HFFc6 (cell line): Measurements from ENCODE around the gene GSK3B. TPM values are rescaled to one million over a fixed set of nuclear protein-coding genes. Genes with fewer than 3 reads are reported as not detected.

ENCODE experiments used
- DNase-seq: peaks from one replicate; pipeline ENCODE4 v3.0.0-alpha.2; 2018
- H3K27ac Mint-ChIP-seq: 2 replicates; pipeline ENCODE4 v1.8.0; 2020; ENCODE audit warnings: mild to moderate bottlenecking, mixed read lengths
- H3K27me3 Mint-ChIP-seq: 2 replicates; pipeline ENCODE4 v1.8.0; 2021; ENCODE audit warnings: mild to moderate bottlenecking, moderate library complexity, mixed read lengths; ENCODE audit not compliant: insufficient read depth
- H3K36me3 Mint-ChIP-seq: 2 replicates; pipeline ENCODE4 v1.8.0; 2021; ENCODE audit warnings: low read depth, mixed read lengths
- H3K4me1 Mint-ChIP-seq: 2 replicates; pipeline ENCODE4 v1.8.0; 2020; ENCODE audit warnings: low read depth, mixed read lengths
- H3K4me3 Mint-ChIP-seq: 2 replicates; pipeline ENCODE4 v1.8.0; 2020; ENCODE audit warnings: mild to moderate bottlenecking, moderate library complexity, mixed read lengths
- H3K9me3 Mint-ChIP-seq: 2 replicates; pipeline ENCODE4 v1.8.0; 2020; ENCODE audit warnings: mild to moderate bottlenecking, mixed read lengths
- CTCF ChIP-seq: fragments of 200-600 bp; sonication (generic); IDR thresholded peaks from 2 replicates; pipeline ENCODE4 v1.5.0; 2021; ENCODE audit warnings: antibody characterized with exemption, mild to moderate bottlenecking
- total RNA-seq, 6 experiments: library from RNA; stranded (reverse); fragmentation: NEBNext Ultra II Directional; extraction: Animal tissue kit (Norgen Biotek cat#: 25700); gene quantifications; 2 replicates in 1 of 6; 3 replicates in 5 of 6; pipeline ENCODE4 v1.2.3, GENCODE V29; 2021

The GSK3B gene
- total RNA-seq, 6 experiments from 2014 or later = 42.9 to 52.8 (median 49.6) TPM

DNA sequence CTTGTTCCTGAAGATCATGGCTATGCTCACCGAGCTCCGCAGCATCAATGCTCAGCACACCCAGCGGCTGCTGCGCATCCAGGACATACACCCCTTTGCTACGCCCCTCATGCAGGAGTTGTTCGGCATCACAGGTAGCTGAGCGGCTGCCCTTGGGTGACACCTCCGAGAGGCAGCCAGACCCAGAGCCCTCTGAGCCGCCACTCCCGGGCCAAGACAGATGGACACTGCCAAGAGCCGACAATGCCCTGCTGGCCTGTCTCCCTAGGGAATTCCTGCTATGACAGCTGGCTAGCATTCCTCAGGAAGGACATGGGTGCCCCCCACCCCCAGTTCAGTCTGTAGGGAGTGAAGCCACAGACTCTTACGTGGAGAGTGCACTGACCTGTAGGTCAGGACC is 277.2 kb downstream of the GSK3B start:
- Mint-ChIP-seq H3K4me3 (no peak overlapping the region), H3K4me1 (peaks cover 5% of the 10 kb centered on the region; the same call in 1 of the 2 replicates), H3K27ac (no peak overlapping the region), H3K27me3 (peaks cover 29% of the 10 kb centered on the region), H3K36me3 (no peaks in the 10 kb centered on the region), H3K9me3 (no peaks in the 10 kb centered on the region)
- TF ChIP-seq CTCF = no peak
- DNase-seq = no peak

GRCh38 chr3:119815716-119816115 is 278.5 kb downstream of the GSK3B start:
- DNase-seq = no peak
- peaks cover 36% of the 10 kb centered on the region for H3K27me3 Mint-ChIP-seq
- H3K9me3 Mint-ChIP-seq = no peaks in the 10 kb centered on the region
- H3K4me1 Mint-ChIP-seq = peaks cover 5% of the 10 kb centered on the region; the same call in 1 of the 2 replicates
- H3K36me3 Mint-ChIP-seq = no peaks in the 10 kb centered on the region
- H3K27ac Mint-ChIP-seq = no peak overlapping the region
- no peak for TF ChIP-seq CTCF
- no peak overlapping the region for H3K4me3 Mint-ChIP-seq

DNA sequence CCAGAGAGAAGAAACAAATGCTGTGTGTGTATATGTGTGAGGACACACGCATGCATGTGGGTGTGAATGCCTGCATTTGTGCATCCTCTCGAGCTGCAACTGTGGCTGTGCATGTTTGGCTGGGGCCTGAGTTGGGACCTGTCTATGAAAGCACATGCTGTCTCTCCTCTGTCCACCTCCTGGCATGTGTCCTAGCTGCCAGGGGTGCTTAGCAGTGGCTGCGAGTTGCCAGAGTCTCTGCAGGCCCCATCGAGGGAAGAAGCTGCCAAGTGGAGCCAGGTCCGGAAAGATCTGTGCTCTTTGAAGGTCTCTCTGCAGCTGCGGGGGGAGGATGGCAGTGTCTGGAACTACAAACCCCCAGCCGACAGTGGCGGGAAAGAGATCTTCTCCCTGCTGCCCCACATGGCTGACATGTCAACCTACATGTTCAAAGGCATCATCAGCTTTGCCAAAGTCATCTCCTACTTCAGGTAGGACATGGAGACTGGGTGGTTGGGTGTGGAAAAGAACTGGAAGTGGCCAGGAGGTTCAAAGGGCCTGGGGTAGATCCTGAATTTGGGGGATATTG is 281.7 kb downstream of the GSK3B start:
- no peaks in the 10 kb centered on the region for H3K9me3 Mint-ChIP-seq
- peaks cover 5% of the 10 kb centered on the region; the same call in 1 of the 2 replicates for H3K4me1 Mint-ChIP-seq
- peaks cover 40% of the 10 kb centered on the region for H3K27me3 Mint-ChIP-seq
- no peak overlapping the region for H3K4me3 Mint-ChIP-seq
- no peaks in the 10 kb centered on the region for H3K36me3 Mint-ChIP-seq
- DNase-seq = no peak
- no peak overlapping the region for H3K27ac Mint-ChIP-seq
- TF ChIP-seq CTCF = no peak

GRCh38 chr3:119810018-119810435 is 284.2 kb downstream of the GSK3B start:
- peak; percentile 57; the same call in 1 of the 2 replicates for TF ChIP-seq CTCF
- DNase-seq = no peak
- H3K4me3 Mint-ChIP-seq = peak overlapping the region; percentile 84

DNA sequence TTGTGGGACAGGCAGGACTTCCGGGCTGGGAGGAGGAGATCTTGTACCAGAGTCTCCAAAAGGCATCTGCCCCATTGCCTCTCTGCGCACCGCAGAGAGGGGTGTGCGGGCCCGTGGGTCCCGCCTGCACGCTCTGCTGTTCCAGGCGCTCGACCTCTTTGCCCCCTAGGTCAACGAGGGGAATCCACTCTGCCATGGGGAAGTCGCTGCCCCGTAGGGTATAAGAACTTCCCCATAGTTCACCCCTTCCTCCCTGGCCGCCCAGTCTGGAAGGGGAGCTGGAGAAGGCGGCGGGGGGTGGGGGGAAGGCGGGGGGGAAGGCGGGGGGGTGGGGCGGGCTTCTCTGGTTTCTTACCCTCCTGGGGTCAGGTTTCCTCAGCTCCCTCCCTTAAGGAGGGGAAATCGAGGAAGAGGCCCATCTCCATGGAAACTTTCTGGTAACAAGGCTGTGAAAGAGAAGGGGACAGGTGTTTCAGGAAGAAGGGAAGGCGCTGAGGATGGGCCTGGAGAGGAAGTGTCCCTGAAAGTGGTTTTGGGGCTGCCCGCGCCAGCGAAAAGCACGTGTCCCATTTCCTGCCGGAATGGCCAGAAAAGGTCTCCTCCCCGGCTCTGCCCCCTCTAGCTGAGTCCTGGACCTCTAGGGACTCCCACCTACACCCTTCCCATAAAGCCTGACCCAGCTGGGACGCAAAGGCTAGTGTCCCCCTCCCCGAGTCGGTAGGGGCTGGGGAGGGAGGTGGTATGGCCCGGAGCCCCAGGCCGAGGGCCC is 284.8 kb downstream of the GSK3B start:
- peaks cover 5% of the 10 kb centered on the region; the same call in 1 of the 2 replicates for H3K4me1 Mint-ChIP-seq
- H3K27ac Mint-ChIP-seq = no peak overlapping the region
- no peak for DNase-seq
- H3K27me3 Mint-ChIP-seq = peaks cover 41% of the 10 kb centered on the region
- TF ChIP-seq CTCF = no peak
- no peaks in the 10 kb centered on the region for H3K9me3 Mint-ChIP-seq
- no peaks in the 10 kb centered on the region for H3K36me3 Mint-ChIP-seq
- H3K4me3 Mint-ChIP-seq = peak overlapping the region; percentile 84

More at GRCh38 chr3:119810018-119810435, 284.2 kb downstream of the GSK3B start:
- Mint-ChIP-seq H3K27me3 (peaks cover 45% of the 10 kb centered on the region), H3K9me3 (no peaks in the 10 kb centered on the region), H3K36me3 (no peaks in the 10 kb centered on the region), H3K4me1 (peaks cover 5% of the 10 kb centered on the region; the same call in 1 of the 2 replicates), H3K27ac (no peak overlapping the region)
